Natural killer cell (primary cell): ENCODE results near the gene ZNF575. TPM values are rescaled to one million over a fixed set of nuclear protein-coding genes. Genes with fewer than 3 reads are reported as not detected.

Experiments used
- ATAC-seq, 3 donors: fragments of 150-1000 bp in 2 of 3; fragments of 200-7000 bp in 1 of 3; cut with Tn5 transposase; 1 replicate in 1 of 3; 2 replicates in 2 of 3; pipeline ENCODE4 v1.10.0; 2021; ENCODE audit warnings: mild to moderate bottlenecking in 2 of 3, moderate library complexity in 2 of 3
- DNase-seq, 2 donors: peaks; one replicate each; pipeline versions ENCODE4 v3.0.0 to v3.0.0-alpha.2; 2013 to 2021; ENCODE audit warnings: mixed read lengths in 1 of 2
- H3K27ac ChIP-seq: one replicate; pipeline ENCODE4 v1.5.1; 2013; ENCODE audit warnings: mild to moderate bottlenecking, low read length
- H3K27me3 ChIP-seq: one replicate; pipeline ENCODE4 v1.6.1; 2013; ENCODE audit warnings: low read length; ENCODE audit not compliant: control insufficient read depth, insufficient read depth
- H3K36me3 ChIP-seq: one replicate; pipeline ENCODE4 v1.6.1; 2013; ENCODE audit warnings: low read length; ENCODE audit not compliant: control insufficient read depth, insufficient read depth
- H3K4me1 ChIP-seq: one replicate; pipeline ENCODE4 v1.6.1; 2013; ENCODE audit warnings: low read length; ENCODE audit not compliant: control insufficient read depth, insufficient read depth
- H3K4me3 ChIP-seq: one replicate; pipeline ENCODE4 v1.5.1; 2013; ENCODE audit warnings: low read length
- H3K9me3 ChIP-seq: one replicate; pipeline ENCODE4 v1.6.1; 2013; ENCODE audit warnings: low read length; ENCODE audit not compliant: control insufficient read depth, insufficient read depth
- H3K27ac Mint-ChIP-seq, 2 donors: one replicate each; pipeline ENCODE4 v1.8.0; 2022; ENCODE audit warnings: mild to moderate bottlenecking in 2 of 2, mixed read lengths in 2 of 2, moderate library complexity in 1 of 2
- H3K27me3 Mint-ChIP-seq, 2 donors: one replicate each; pipeline ENCODE4 v1.8.0; 2022; ENCODE audit warnings: low read depth in 2 of 2, mixed read lengths in 2 of 2
- H3K36me3 Mint-ChIP-seq: one replicate; pipeline ENCODE4 v1.8.0; 2022; ENCODE audit warnings: mixed read lengths
- H3K4me1 Mint-ChIP-seq, 2 donors: one replicate each; pipeline ENCODE4 v1.8.0; 2022; ENCODE audit warnings: mixed read lengths in 2 of 2
- H3K4me3 Mint-ChIP-seq: one replicate; pipeline ENCODE4 v1.8.0; 2022; ENCODE audit warnings: mild to moderate bottlenecking, moderate library complexity, mixed read lengths
- H3K9me3 Mint-ChIP-seq, 2 donors: one replicate each; pipeline ENCODE4 v1.8.0; 2022; ENCODE audit warnings: mixed read lengths in 2 of 2
- WGBS: methylation state at CpG from one replicate; pipeline ENCODE4 v1.1.7; 2013; ENCODE audit warnings: missing lambda C conversion rate; ENCODE audit not compliant: insufficient coverage; 5-methylcytosine and 5-hydroxymethylcytosine counted together
- intact Hi-C: fragments of 100-400 bp; cut with micrococcal nuclease; formaldehyde crosslinking; loops from one replicate; pipeline ENCODE4 v1.14.2; 2022
- total RNA-seq, 4 donors: library from RNA; stranded (reverse); fragments of 120-200 nt in 1 of 4; gene quantifications; one replicate each; pipeline versions ENCODE4 v1.2.3 to v1.2.4, GENCODE V29; 2013 to 2022
- TF ChIP-seq, protein P1 (sequence below): fragments of 200-600 bp; IDR thresholded peaks from one replicate; pipeline ENCODE4 v1.8.0; 2022; ENCODE audit warnings: antibody characterized with exemption

The ZNF575 gene, protein sequence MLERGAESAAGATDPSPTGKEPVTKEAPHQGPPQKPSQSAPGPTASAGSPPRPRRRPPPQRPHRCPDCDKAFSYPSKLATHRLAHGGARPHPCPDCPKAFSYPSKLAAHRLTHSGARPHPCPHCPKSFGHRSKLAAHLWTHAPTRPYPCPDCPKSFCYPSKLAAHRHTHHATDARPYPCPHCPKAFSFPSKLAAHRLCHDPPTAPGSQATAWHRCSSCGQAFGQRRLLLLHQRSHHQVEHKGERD
- total RNA-seq: 1 to 10 TPM; 1.9 to 5.4 (median 3.9) TPM
- total RNA-seq (2013): 0.32 TPM

DNA sequence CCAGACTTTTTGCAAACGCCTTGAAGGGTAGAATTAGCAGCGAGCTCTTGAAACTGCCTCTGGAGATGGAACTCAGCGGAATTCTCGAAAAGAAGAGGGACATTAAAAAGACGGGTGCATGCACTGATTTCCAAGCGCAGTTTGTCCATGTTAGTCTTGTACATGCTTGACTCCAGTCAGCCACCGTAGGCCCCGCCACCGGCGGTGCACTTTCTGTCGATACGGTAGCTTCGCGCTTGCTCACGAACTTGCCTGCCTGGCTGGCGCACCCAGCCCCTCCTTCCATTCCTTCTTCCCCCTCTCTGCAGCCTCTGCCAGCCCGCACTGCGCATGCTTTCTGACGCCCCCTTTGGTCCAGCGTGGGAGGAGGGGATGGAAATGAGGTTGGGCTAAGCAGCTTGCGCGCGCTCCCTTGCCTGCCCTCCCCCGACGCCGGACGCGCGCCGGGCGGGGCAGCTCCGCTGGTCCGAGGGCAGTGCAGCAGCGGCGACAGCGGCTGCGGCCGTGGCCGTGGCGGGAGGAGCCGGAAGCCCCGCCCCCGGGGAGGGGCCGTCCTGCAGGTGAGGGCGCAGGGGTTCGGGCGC lies at the start of gene ZNF575:
ZNF575 (plus strand) TSS at position 227 of the 584 bp plus-strand sequence. CDS start 1,235 bp downstream, outside the sequence.
- WGBS: 0% methylated on average over 47 of the region's 47 CpGs
- peaks cover 23% of the 10 kb centered on the region for H3K4me1 ChIP-seq
- ATAC-seq (peak; percentile 39 to 64 (median 54)), DNase-seq (peak; percentile 68 to 92)
- no peaks in the 10 kb centered on the region for H3K9me3 ChIP-seq
- TF ChIP-seq, protein P1, sequence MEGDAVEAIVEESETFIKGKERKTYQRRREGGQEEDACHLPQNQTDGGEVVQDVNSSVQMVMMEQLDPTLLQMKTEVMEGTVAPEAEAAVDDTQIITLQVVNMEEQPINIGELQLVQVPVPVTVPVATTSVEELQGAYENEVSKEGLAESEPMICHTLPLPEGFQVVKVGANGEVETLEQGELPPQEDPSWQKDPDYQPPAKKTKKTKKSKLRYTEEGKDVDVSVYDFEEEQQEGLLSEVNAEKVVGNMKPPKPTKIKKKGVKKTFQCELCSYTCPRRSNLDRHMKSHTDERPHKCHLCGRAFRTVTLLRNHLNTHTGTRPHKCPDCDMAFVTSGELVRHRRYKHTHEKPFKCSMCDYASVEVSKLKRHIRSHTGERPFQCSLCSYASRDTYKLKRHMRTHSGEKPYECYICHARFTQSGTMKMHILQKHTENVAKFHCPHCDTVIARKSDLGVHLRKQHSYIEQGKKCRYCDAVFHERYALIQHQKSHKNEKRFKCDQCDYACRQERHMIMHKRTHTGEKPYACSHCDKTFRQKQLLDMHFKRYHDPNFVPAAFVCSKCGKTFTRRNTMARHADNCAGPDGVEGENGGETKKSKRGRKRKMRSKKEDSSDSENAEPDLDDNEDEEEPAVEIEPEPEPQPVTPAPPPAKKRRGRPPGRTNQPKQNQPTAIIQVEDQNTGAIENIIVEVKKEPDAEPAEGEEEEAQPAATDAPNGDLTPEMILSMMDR: no peak
- Mint-ChIP-seq H3K9me3 (no peaks in the 10 kb centered on the region), H3K36me3 (no peaks in the 10 kb centered on the region), H3K27me3 (no peaks in the 10 kb centered on the region), H3K4me3 (peak within 1 kb of the TSS; percentile 97), H3K27ac (peak within 1 kb of the TSS; percentile 90 to 93), H3K4me1 (peaks cover 30 to 34% of the 10 kb centered on the region in 2 donors)
- peak within 1 kb of the TSS; percentile 77 for H3K27ac ChIP-seq
- intact Hi-C loops: loop anchor here (1.0 to 2.0 kb wide), 2 partner anchors 30 to 70 kb away; no protein-coding TSS in a partner anchor
- peak within 1 kb of the TSS; percentile 78 for H3K4me3 ChIP-seq
- no peaks in the 10 kb centered on the region for H3K36me3 ChIP-seq
- H3K27me3 ChIP-seq: no peaks in the 10 kb centered on the region

DNA sequence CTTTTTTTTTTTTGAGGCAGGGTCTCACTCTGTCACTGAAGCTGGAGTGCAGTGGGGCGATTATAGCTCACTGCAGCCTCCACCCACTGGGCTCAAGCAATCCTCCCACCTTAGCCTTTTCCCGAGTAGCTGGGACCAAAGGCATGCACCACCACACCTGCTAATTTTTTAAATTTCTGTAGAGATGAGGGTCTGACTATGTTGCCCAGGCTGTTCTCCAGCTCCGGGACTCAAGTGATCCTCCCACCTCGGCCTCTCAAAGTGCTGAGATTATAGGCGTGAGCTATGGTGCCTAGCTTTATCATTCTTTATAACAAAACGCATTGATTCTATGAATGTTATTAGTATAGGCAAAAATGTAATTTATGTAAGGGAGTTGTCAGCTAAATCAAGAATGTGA lies 49.7 kb upstream of the ZNF575 start:
- 97% methylated on average over 5 of the region's 6 CpGs for WGBS
- H3K4me1 ChIP-seq: peaks cover 11% of the 10 kb centered on the region
- no peaks in the 10 kb centered on the region for H3K9me3 ChIP-seq
- H3K36me3 ChIP-seq: no peaks in the 10 kb centered on the region
- intact Hi-C loops: no loop called here
- Mint-ChIP-seq H3K27ac (no peak overlapping the region), H3K27me3 (no peaks in the 10 kb centered on the region), H3K4me3 (no peak overlapping the region), H3K9me3 (no peaks in the 10 kb centered on the region), H3K4me1 (no peaks in the 10 kb centered on the region), H3K36me3 (no peaks in the 10 kb centered on the region)
- ATAC-seq: no peak
- no peak for DNase-seq
- no peak overlapping the region for H3K27ac ChIP-seq
- H3K27me3 ChIP-seq: no peaks in the 10 kb centered on the region
- H3K4me3 ChIP-seq: no peak overlapping the region
- TF ChIP-seq, protein P1: no peak

DNA sequence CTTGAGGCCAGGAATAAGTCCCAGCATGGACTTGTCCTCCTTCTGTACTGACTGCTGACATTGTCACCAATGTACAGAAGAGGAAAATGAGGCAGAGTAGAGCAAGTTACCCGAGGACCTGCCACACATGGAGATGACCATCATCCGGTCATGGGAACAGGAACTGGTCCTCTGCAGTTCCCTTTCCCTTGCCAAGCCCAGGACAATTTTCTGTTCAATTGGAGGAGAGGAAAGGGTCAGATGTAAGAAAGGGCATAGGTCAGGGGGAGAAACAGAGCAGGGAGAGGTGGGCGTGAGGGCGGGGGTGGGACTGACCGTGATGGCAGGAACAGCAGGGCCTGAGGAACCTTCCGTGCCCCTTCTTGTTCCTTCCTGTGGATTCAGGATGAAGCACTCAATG lies 47.0 kb upstream of the ZNF575 start:
- ATAC-seq: no peak
- Mint-ChIP-seq H3K4me3 (no peak overlapping the region), H3K4me1 (no peaks in the 10 kb centered on the region), H3K27me3 (no peaks in the 10 kb centered on the region), H3K27ac (no peak overlapping the region), H3K9me3 (no peaks in the 10 kb centered on the region), H3K36me3 (no peaks in the 10 kb centered on the region)
- Histone ChIP-seq H3K36me3 (no peaks in the 10 kb centered on the region), H3K4me1 (peaks cover 11% of the 10 kb centered on the region), H3K4me3 (no peak overlapping the region), H3K27me3 (no peaks in the 10 kb centered on the region), H3K9me3 (no peaks in the 10 kb centered on the region), H3K27ac (no peak overlapping the region)
- intact Hi-C loops: no loop called here
- DNase-seq: no peak
- 94% methylated on average over 6 of the region's 6 CpGs for WGBS
- TF ChIP-seq, protein P1: no peak
